Muscle of leg (tissue), 11 donors: Measurements from ENCODE around the gene CORO1C. TPM values are rescaled to one million over a fixed set of nuclear protein-coding genes. Genes with fewer than 3 reads are reported as not detected.
A peak's percentile ranks its signal among the peaks of the same experiment; 100 is the strongest.

Experiments
- DNase-seq: peaks from one replicate; pipeline ENCODE4 v3.0.0; 2013
- H3K27ac ChIP-seq: one replicate; pipeline ENCODE4 v1.5.1; 2013; ENCODE audit warnings: mild to moderate bottlenecking, low read length, control low read depth
- H3K27me3 ChIP-seq: one replicate; pipeline ENCODE4 v1.6.1; 2013; ENCODE audit warnings: low read length; ENCODE audit not compliant: control insufficient read depth, insufficient read depth
- H3K36me3 ChIP-seq: one replicate; pipeline ENCODE4 v1.6.1; 2013; ENCODE audit warnings: low read length; ENCODE audit not compliant: control insufficient read depth, insufficient read depth
- H3K4me1 ChIP-seq: one replicate; pipeline ENCODE4 v1.6.1; 2013; ENCODE audit warnings: low read length; ENCODE audit not compliant: control insufficient read depth, insufficient read depth
- H3K4me3 ChIP-seq: one replicate; pipeline ENCODE4 v1.5.1; 2013; ENCODE audit warnings: low read length, control low read depth
- H3K9me3 ChIP-seq: replicated peaks from 2 replicates; pipeline ENCODE4 v1.6.1; 2013; ENCODE audit warnings: low read depth, low read length; ENCODE audit not compliant: control insufficient read depth
- WGBS: methylation state at CpG from one replicate; pipeline ENCODE4 v1.1.5; 2013; ENCODE audit warnings: missing lambda C conversion rate; ENCODE audit not compliant: insufficient coverage; 5-methylcytosine and 5-hydroxymethylcytosine counted together
- polyA plus RNA-seq, 8 donors: library from polyadenylated mRNA; unstranded; fragments of 120-200 nt; gene quantifications; one replicate each; pipeline versions ENCODE4 v1.2.1 to v1.2.3, GENCODE V29; 2013; ENCODE audit warnings: inconsistent platforms in 1 of 8, low replicate concordance in 1 of 8; ENCODE audit not compliant: insufficient read length in 8 of 8, insufficient read depth in 1 of 8
- total RNA-seq: library from RNA; stranded (reverse); fragments of 120-200 nt; gene quantifications from one replicate; pipeline ENCODE4 v1.2.4, GENCODE V29; 2013

Gene CORO1C
- total and polyA plus RNA-seq, 9 donors = 56.1 to 100 (median 70.0) TPM

- Histone ChIP-seq H3K4me3 (no peak overlapping the region), H3K27ac (no peak overlapping the region), H3K4me1 (peaks cover 38% of the 10 kb centered on the region), H3K36me3 (no peaks in the 10 kb centered on the region), H3K9me3 (peaks cover 4% of the 10 kb centered on the region), H3K27me3 (no peaks in the 10 kb centered on the region)
- peak; percentile 91 for DNase-seq
- WGBS = 3% methylated on average over 12 of the region's 16 CpGs
These were observed 113.0 kb downstream of the CORO1C start for GRCh38 chr12:108618079-108618952.

DNA sequence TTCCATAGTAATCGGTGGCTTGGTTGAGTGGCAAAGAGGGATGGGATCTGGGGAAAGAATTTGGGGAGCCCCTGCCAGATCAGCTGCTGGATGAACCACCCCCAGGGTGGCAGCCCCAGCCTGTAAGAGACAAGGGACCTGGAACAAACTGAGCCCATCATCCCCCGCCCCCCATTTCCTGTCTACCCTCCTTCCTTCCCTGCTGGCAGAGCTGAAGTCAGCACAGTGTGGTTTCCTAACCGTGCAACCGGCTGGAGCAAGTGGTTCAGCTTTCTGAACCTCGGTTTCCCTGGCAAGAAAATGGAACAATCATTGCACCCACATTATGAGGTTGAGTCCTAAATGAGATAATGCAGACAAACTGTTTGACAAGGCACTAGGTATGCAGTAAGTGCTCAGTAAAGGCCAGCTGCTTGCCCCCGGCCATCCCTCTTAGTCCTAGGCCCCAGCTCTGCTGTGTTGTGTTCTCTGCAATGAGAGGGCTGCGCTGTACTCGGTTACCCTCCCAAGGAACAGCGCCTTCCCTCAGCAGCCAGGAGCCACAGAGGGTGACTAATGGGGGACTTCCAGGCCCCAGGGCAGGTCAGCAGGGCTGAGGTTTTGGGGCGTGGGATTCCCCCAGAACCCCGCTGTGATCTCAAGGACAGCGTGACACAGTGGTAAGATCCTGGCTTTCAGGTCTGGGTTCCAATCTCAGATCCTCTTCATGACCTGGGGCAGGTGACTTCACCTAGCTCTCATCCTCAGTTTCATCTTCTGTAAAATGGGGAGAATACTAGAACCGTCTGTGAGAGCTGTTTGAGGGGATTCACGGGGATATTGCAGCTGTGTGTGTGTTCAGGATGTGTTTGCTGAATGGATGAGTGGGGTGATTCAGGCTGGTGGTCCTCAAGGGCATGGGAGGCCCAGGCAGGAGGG, 114.1 kb downstream of the CORO1C start:
- DNase-seq = no peak
- Histone ChIP-seq H3K9me3 (peaks cover 4% of the 10 kb centered on the region), H3K27ac (no peak overlapping the region), H3K4me1 (peaks cover 35% of the 10 kb centered on the region), H3K27me3 (no peaks in the 10 kb centered on the region), H3K36me3 (no peaks in the 10 kb centered on the region), H3K4me3 (no peak overlapping the region)
- 77% methylated on average over 12 of the region's 14 CpGs for WGBS

GRCh38 chr12:108616359-108616758, 115.0 kb downstream of the CORO1C start:
- 89% methylated on average over 2 of the region's 2 CpGs for WGBS
- Histone ChIP-seq H3K4me1 (peaks cover 31% of the 10 kb centered on the region), H3K36me3 (no peaks in the 10 kb centered on the region), H3K27ac (no peak overlapping the region), H3K27me3 (no peaks in the 10 kb centered on the region), H3K4me3 (no peak overlapping the region), H3K9me3 (peaks cover 4% of the 10 kb centered on the region)
- no peak for DNase-seq

DNA sequence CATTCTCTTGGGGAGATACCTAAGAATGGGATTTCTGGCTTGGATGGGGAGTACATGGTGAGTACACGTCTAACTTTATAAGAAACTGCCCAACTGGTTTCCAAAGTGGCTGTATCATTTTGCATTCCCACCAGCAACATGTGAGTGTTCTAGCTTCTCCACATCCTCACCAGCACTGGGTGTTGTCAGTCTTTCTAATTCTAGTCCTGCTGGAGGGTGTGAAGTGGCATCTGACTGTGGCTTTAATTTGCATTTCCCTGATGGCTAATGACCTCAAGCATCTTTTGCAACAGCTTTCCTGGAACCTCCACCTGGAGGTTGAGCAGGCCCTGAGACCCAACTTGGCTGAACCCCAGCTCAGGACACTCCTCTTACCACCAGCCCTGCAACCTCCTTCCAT, 115.4 kb downstream of the CORO1C start:
- Histone ChIP-seq H3K9me3 (peaks cover 4% of the 10 kb centered on the region), H3K27me3 (no peaks in the 10 kb centered on the region), H3K36me3 (no peaks in the 10 kb centered on the region), H3K4me3 (no peak overlapping the region), H3K4me1 (peaks cover 33% of the 10 kb centered on the region), H3K27ac (no peak overlapping the region)
- no peak for DNase-seq
- no CpG with 5 or more reads among the region's 1 CpG for WGBS

GRCh38 chr12:108614639-108615038, 116.7 kb downstream of the CORO1C start:
- 82% methylated on average over 5 of the region's 6 CpGs for WGBS

GRCh38 chr12:108614041-108614440, 117.3 kb downstream of the CORO1C start:
- Histone ChIP-seq H3K4me3 (no peak overlapping the region), H3K27ac (no peak overlapping the region), H3K4me1 (peaks cover 52% of the 10 kb centered on the region), H3K27me3 (no peaks in the 10 kb centered on the region), H3K9me3 (peaks cover 4% of the 10 kb centered on the region), H3K36me3 (no peaks in the 10 kb centered on the region)
- no peak for DNase-seq
- WGBS = 89% methylated on average over 4 of the region's 4 CpGs

More at GRCh38 chr12:108614639-108615038, 116.7 kb downstream of the CORO1C start:
- DNase-seq = no peak
- H3K4me1 ChIP-seq = peaks cover 46% of the 10 kb centered on the region
- peaks cover 4% of the 10 kb centered on the region for H3K9me3 ChIP-seq
- H3K36me3 ChIP-seq = no peaks in the 10 kb centered on the region
- H3K27me3 ChIP-seq = no peaks in the 10 kb centered on the region
- no peak overlapping the region for H3K4me3 ChIP-seq
- H3K27ac ChIP-seq = no peak overlapping the region

GRCh38 chr12:108613548-108613947, 117.8 kb downstream of the CORO1C start:
- H3K27ac ChIP-seq = no peak overlapping the region
- H3K9me3 ChIP-seq = peaks cover 4% of the 10 kb centered on the region
- no peak overlapping the region for H3K4me3 ChIP-seq
- DNase-seq = no peak
- 36% methylated on average over 2 of the region's 9 CpGs for WGBS
- peaks cover 55% of the 10 kb centered on the region for H3K4me1 ChIP-seq
- H3K36me3 ChIP-seq = no peaks in the 10 kb centered on the region
- no peaks in the 10 kb centered on the region for H3K27me3 ChIP-seq

DNA sequence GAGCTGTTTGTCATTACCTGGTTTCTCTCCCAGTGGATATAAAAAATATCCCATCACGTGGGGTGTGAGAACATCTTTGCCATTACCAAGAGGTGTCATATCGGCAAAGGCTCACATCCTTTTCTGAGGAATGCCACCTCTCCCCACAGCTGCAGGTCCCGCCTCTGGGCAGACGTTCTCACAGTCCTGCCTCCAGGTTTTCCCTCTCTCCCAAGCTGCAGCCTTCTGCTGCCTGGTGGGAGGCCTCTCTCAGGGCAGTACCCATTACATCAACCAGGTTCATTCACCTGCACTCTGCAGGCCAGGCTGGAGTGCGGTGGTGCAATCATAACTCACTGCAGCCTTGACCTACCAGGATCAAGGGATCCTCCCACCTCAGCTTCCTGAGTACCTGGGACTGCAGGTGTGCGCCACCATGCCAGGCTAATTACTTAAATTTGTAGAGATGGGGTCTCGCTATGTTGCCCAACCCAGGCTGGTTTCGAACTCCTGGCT, 118.5 kb downstream of the CORO1C start:
- no peaks in the 10 kb centered on the region for H3K36me3 ChIP-seq
- H3K4me1 ChIP-seq = peaks cover 50% of the 10 kb centered on the region
- H3K27ac ChIP-seq = no peak overlapping the region
- 64% methylated on average over 7 of the region's 8 CpGs for WGBS
- H3K4me3 ChIP-seq = no peak overlapping the region
- peaks cover 4% of the 10 kb centered on the region for H3K9me3 ChIP-seq
- no peaks in the 10 kb centered on the region for H3K27me3 ChIP-seq
- no peak for DNase-seq

- Histone ChIP-seq H3K4me3 (no peak overlapping the region), H3K27me3 (no peaks in the 10 kb centered on the region), H3K27ac (no peak overlapping the region), H3K36me3 (no peaks in the 10 kb centered on the region), H3K4me1 (peaks cover 43% of the 10 kb centered on the region), H3K9me3 (peaks cover 4% of the 10 kb centered on the region)
- WGBS = 80% methylated on average over 1 of the region's 5 CpGs
- no peak for DNase-seq
These were observed 119.4 kb downstream of the CORO1C start for GRCh38 chr12:108611884-108612415.
